ENCODE data around the gene TRIM29. TPM values are rescaled to one million over a fixed set of nuclear protein-coding genes. Genes with fewer than 3 reads are reported as not detected.

Gene TRIM29
- total RNA-seq, 1 experiment from 2014 or later, result 2.7 TPM

GRCh38 chr11:120108154-120108784, 29.6 kb downstream of the TRIM29 start:
- DNase-seq (ENCODE audit: low read depth), result peak; percentile 22

DNA sequence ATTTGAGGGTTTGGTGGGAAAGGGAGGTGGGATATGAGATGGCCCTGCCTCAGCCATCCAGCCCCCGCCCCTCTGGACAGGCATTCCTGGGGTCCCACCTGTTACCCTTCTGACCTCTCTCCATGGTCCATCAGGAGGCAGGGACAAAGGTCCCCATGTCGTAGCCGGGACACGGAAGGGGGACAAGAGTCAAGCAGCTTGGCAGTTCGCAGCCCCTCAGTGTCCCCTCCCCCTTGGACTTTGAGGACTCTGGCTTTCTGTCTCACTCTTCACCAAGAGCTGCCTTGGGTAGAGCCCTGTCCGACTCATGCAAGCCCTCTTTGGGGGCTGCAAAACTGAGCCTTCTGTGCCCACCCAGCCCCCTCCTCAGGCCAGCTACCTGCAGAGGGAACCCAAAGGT, 30.2 kb downstream of the TRIM29 start:
- in situ Hi-C loops (cut with HindIII; ENCODE audit: low pct_unique_long_range_greater_than_20kb, low sequenced_read_pairs), result no loop called here
- DNase-seq (ENCODE audit: low read depth), result no peak

More at GRCh38 chr11:120108154-120108784, 29.6 kb downstream of the TRIM29 start:
- in situ Hi-C loops (cut with HindIII; ENCODE audit: low pct_unique_long_range_greater_than_20kb, low sequenced_read_pairs), result no loop called here

- no peak for DNase-seq (ENCODE audit: low read depth)
- in situ Hi-C loops (cut with HindIII; ENCODE audit: low pct_unique_long_range_greater_than_20kb, low sequenced_read_pairs), result no loop called here
Observed at GRCh38 chr11:120106354-120107150, 31.4 kb downstream of the TRIM29 start.

GRCh38 chr11:120105576-120105975, 32.3 kb downstream of the TRIM29 start:
- DNase-seq (ENCODE audit: low read depth), result no peak
- in situ Hi-C loops (cut with HindIII; ENCODE audit: low pct_unique_long_range_greater_than_20kb, low sequenced_read_pairs), result no loop called here

GRCh38 chr11:120104041-120104565, 33.8 kb downstream of the TRIM29 start:
- in situ Hi-C loops (cut with HindIII; ENCODE audit: low pct_unique_long_range_greater_than_20kb, low sequenced_read_pairs), result no loop called here
- no peak for DNase-seq (ENCODE audit: low read depth)

DNA sequence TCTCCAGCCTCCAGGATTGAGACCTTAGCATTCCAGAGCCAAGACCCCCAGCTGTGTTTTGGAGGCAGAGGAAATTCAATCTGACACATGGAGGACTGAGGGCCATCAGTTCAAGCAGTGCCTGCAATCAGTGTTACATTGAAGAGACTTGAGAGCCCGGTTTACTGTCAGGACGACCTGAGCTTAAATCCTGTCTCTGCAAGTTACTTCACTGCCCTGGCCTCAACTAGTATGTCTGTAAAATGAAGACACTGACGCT, 35.1 kb downstream of the TRIM29 start:
- DNase-seq (ENCODE audit: low read depth), result no peak
- in situ Hi-C loops (cut with HindIII; ENCODE audit: low pct_unique_long_range_greater_than_20kb, low sequenced_read_pairs), result no loop called here

DNA sequence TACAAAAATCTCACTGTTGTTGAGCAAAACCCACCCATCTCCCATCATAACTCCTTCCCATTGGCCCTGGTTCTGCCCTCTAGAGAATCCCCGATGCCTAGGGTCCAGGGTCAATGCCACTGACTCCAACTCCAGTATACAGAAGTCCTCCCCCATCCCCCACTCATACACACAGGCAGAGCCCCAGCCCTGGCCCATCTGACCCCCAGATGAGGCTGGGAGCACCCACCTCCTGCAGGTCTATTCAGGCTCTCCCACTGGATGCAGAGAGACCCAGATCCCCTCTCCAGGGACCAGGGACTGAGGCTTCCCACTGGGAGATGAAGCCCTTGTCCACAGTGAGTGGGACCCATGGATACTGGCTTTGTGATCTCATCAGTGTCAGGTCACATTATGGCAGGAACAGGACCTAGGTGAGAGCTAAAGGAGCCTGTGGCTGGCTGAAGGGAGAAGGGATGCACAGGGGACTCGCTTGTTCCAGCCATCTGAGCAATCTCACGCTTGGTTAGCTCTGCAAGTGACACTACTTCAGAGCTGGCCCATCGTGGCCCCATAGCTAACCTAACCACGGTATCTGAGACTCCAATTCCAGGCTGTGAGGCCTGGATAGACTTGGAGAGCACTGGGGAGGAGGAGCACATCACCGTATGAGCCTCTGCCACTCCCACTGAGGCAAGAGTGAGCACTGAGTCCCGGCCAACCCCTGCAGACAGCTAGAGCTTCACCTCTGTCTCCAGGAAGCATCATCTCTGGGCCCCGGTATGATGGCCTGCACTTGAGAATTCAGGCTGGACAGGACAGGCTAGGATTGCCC, 35.7 kb downstream of the TRIM29 start:
- in situ Hi-C loops (cut with HindIII; ENCODE audit: low pct_unique_long_range_greater_than_20kb, low sequenced_read_pairs), result no loop called here
- DNase-seq (ENCODE audit: low read depth), result no peak

- DNase-seq (ENCODE audit: low read depth), result no peak
- in situ Hi-C loops (cut with HindIII; ENCODE audit: low pct_unique_long_range_greater_than_20kb, low sequenced_read_pairs), result no loop called here
Observed at GRCh38 chr11:120098503-120099020, 39.4 kb downstream of the TRIM29 start.

- in situ Hi-C loops (cut with HindIII; ENCODE audit: low pct_unique_long_range_greater_than_20kb, low sequenced_read_pairs), result no loop called here
- no peak for DNase-seq (ENCODE audit: low read depth)
Observed at GRCh38 chr11:120097721-120098385, 40.1 kb downstream of the TRIM29 start.

GRCh38 chr11:120096369-120097191, 41.3 kb downstream of the TRIM29 start:
- no peak for DNase-seq (ENCODE audit: low read depth)
- in situ Hi-C loops (cut with HindIII; ENCODE audit: low pct_unique_long_range_greater_than_20kb, low sequenced_read_pairs), result no loop called here

GRCh38 chr11:120095516-120095915, 42.4 kb downstream of the TRIM29 start:
- in situ Hi-C loops (cut with HindIII; ENCODE audit: low pct_unique_long_range_greater_than_20kb, low sequenced_read_pairs), result no loop called here
- no peak for DNase-seq (ENCODE audit: low read depth)

DNA sequence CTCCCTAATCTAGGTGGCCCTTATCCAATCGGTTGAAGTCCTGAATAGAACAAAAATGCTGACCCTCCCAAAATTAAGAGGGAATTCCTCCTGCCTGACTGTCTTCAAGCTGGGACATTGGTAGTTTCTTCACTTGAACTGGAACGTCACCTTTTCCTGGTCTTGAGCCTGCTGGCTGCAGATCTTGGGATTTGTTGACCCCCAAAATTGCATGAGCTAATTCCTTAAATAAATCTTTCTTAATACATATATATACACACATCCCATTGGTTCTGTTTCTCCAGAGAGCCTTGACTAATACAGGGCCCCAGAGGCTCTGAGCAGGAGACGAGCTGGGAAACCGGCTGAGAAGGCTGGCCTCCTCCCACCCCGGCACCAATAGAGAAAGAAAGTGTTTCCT, 46.2 kb downstream of the TRIM29 start:
- no peak for DNase-seq (ENCODE audit: low read depth)
- in situ Hi-C loops (cut with HindIII; ENCODE audit: low pct_unique_long_range_greater_than_20kb, low sequenced_read_pairs), result no loop called here

DNA sequence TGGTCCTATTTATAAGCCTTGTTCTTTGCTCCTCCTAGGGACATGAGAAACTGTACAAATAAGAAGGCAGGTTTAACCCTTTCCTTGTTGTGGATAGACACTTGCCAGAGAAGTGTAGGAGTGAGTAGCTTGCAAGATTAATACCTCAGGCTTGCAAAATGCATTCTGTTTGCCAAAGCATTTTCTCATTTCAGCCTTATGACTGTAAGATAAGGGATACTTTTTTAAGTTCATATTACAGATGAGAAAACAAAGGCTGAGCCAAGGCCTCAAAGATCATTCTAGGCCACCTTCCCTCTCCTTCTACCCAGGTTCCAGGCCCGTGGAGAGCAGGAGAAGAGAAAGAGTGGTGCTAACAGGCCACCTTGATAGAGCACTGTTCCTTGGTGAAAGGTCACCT, 46.8 kb downstream of the TRIM29 start:
- DNase-seq (ENCODE audit: low read depth), result no peak
- in situ Hi-C loops (cut with HindIII; ENCODE audit: low pct_unique_long_range_greater_than_20kb, low sequenced_read_pairs), result no loop called here

DNA sequence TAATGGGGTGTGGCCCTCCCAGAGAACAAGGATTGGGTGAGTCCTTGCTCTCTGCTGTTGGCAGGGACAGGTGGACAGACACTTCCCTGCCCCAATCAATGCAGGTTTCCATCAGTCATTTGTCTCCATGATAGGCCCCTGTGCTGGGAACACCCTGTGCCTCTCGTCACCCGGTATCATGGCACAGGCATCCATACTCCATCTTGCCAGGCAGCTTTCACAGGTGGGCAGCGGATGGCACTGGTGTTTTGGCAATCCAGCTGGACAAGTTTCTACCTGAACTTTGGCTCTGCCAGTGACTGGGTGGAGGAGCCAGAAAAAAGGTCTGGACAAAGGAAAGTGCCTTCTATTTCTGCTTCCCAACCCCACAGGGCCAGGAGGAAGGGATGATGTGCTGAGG, 47.5 kb downstream of the TRIM29 start:
- in situ Hi-C loops (cut with HindIII; ENCODE audit: low pct_unique_long_range_greater_than_20kb, low sequenced_read_pairs), result no loop called here
- DNase-seq (ENCODE audit: low read depth), result no peak

DNA sequence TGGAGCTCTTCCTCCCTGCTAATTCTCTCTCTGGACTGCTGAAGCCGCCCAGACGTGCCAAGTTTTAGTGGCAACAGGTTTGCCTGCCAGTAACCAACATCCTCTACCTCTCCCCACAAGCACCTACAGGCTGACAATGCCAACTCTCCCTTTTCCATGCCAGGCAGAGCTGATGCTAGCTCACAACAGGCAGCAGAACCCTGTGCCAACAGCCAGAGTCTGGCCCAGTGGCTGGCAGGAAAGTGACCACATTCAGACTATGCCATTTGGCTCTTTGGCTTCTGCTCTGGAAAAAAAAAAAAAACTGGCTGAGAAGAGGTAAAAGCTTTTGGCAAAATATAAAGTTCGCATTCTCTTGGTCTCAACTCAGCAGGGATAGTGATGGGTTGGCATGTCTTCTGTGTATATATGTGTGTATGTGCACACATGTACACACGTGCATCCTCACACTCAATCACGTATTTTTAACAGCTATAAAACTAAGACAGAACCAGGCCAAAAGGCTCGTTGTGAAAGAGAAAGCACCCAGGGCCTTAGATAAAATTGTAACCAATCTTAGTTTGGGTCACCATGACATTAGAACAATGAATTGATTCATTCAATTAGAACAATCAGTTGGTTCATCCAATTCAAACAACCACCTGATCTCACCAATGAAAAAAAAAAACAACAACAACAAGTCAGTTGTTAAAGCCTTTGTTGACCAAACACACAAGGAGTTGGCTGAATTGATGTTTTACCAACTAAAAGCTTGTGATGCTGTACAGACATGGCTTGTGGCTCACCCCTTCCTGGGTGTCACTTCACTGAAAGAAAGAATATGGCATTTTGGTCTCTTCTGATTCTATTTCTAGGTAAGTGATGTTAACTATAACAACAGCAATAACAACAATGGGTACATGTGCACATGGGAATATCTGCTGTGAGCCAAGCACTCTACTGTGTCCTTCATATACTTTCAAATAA, 48.6 kb downstream of the TRIM29 start:
- no peak for DNase-seq (ENCODE audit: low read depth)
- in situ Hi-C loops (cut with HindIII; ENCODE audit: low pct_unique_long_range_greater_than_20kb, low sequenced_read_pairs), result no loop called here

GRCh38 chr11:120088056-120088455, 49.9 kb downstream of the TRIM29 start:
- no peak for DNase-seq (ENCODE audit: low read depth)
- in situ Hi-C loops (cut with HindIII; ENCODE audit: low pct_unique_long_range_greater_than_20kb, low sequenced_read_pairs), result no loop called here

DNA sequence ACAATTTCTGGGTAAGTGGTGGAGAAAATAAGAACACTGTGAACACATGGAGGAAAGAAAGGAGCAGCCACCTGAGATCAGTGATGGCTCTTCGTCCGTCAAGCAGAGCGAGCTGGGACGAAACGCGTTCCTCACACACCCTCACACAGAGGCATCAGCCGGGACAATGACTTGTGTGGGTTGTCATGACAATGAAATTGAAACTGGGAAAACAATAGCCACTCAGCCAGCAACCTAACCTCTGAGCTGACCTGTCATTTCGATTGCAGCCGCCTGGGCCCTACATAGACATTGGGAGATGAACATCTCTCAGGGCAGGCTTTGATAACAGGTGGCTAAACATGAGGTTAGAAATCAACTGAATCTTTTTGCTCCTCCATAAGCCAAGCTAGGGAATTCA, 51.3 kb downstream of the TRIM29 start:
- in situ Hi-C loops (cut with HindIII; ENCODE audit: low pct_unique_long_range_greater_than_20kb, low sequenced_read_pairs), result no loop called here
- DNase-seq (ENCODE audit: low read depth), result no peak

Measured in Caki2 (cell line).